DMS153 (cell line): ENCODE data around the gene TRAK1.

ENCODE experiments used
- DNase-seq: peaks from one replicate; lab custom pipeline; 2025; lab: John Stamatoyannopoulos, UW

TRAK1 gene

DNA sequence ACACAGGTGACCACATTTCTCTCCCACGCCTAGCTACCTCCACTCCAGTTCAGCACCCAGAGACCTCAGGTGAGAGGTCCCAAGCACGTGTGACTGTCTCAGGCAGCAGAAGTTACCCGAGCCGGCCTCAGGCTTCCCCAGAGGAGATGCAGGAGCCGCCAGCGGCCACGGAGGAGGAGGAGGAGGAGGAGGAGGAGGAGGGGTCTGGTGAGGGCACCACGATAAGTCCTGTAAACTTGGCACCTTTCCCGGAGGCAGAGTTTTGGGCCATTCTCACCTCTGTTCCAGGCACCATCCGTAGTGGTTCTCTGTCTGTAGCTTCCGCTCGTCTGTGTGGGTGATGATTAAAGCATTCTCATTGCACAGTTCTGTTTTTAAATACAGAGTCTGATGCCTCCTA, 118.8 kb downstream of the TRAK1 start:
- DNase-seq: no peak

- DNase-seq: no peak
Observed at GRCh38 chr3:42210726-42211125, 119.6 kb downstream of the TRAK1 start.

- DNase-seq: no peak
Observed at GRCh38 chr3:42213417-42213816, 122.3 kb downstream of the TRAK1 start.

GRCh38 chr3:42214064-42214463, 122.9 kb downstream of the TRAK1 start:
- DNase-seq: no peak

DNA sequence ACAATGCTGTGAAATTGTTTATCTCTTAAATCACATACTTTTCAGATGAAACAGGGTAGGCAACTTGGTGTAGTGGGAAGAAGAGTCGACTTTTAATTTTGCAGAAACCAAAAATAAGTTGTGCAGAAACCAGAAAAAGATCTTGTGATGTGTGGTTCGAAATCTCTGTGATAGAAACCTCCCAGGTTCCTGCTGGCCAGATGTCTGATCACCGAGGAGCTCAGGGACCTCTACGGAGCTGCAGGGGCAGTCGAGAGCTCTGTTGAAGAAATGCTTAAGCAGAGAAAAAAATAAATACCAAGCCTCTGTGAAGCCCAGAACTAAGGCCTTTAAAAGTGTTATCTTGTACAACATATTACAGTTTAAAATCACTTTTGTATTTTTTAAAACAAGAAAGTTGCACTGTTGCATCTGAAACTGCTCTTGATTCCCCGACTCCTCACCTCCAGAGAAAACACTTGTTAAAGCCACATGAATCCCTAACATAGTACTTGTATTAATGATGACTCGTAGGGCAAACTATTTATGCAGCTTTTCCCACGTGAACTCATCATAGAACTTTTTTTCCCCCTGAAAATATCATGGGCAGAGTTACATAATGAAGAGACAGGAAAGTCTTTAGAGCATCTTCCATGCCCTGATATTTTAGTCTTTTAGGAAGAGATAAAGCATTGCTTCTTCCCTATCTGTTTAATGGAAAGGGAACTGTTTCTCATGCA, 123.6 kb downstream of the TRAK1 start:
- DNase-seq: no peak

DNA sequence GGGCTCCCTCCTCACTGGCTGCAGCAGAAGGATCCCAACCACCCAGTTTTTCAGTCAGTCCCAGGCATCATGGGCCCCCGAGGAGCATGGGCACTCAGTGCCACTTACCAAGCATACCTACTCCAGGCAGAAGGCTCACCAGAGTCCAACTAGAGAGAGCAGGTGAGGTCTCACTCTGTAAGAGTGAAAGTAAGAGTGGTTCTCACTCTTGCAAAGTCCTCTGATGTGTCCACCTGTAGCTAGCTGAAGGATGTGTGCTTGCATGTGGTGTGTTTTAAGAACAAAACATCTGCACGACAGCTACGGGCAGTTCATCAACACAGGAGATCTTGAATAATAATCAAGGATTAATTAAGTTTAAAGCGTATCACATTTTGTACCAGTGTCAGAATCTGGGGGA, 125.1 kb downstream of the TRAK1 start:
- no peak for DNase-seq

- DNase-seq: no peak
Observed at GRCh38 chr3:42216931-42217333, 125.8 kb downstream of the TRAK1 start.

- DNase-seq: no peak
Observed at GRCh38 chr3:42220436-42221121, 129.4 kb downstream of the TRAK1 start.

GRCh38 chr3:42222942-42223693, 132.0 kb downstream of the TRAK1 start:
- DNase-seq: no peak

GRCh38 chr3:42224178-42224577, 133.0 kb downstream of the TRAK1 start:
- no peak for DNase-seq

DNA sequence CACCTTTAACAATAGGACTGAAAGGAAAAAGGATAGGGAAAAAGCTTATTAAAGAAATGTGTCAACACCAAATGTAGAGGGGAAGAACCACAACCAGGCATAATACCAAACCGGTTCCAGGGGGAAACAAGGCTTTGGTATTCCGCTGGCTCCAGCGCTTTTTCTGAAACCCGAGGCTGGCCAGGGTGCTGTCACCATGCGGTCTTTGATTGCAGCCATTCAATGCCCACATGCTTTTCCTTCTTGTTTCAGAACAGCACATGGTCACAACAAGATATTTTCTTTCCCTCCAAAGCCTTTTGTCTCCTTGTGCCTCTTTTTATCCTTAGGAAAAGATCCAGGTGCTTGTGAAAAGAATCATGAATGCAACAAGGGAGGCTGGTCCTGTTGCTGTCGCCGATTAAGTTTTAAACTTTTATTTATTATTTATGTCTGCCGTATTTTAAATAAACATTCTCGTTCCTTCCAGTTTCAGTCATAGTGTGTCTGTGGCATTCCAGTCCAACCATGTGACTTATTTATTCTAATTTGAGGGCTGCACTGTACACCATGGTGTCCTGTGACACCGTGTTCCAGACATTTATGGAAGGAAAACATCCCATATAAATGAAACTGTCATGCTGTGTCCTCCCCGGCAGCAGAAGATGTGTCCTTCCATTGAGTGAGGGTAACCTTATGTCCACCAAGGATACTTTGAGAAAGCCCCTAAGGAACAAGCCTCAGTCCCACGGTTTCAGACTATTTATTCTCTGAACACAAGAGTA, 133.7 kb downstream of the TRAK1 start:
- DNase-seq: no peak

DNA sequence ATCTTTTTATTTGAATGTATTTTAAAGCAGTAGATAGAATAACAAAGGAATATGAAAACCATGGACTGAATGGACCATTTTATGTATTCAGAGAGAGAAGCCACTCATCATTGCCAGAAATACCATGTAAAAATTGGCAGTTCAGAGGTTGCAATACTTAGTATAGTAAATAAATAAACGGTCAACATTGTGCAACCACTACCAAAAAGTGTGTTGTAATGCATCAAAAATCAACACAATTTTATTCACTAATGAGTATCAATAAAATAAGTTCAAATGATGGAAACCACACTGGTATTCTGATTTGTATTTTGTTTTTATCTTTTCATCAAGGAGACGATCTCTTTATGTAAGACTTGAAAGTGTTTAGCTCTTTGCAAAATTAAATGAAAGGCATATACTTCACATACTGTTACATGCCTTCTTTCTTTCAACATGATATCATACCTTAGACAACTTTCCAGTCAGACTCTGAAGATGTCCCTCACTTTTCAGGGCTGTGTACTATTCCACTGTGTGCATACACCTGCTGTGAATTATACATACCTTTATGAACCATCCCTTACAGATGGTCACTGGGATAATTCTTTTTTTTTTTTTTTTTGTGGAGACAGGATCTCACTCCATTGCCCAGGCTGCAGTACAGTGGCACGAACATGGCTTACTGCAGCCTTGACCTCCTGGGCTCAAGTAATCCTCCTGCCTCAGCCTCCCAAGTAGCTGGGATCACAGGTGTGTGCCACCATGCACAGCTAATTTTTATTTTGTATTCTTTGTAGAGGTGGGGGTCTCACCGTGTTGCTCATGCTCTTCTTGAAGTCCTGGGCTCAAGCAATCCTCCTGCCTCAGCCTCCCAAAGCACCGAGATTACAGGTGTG, 134.6 kb downstream of the TRAK1 start:
- no peak for DNase-seq

GRCh38 chr3:42226470-42227425, 135.6 kb downstream of the TRAK1 start:
- DNase-seq: no peak

DNA sequence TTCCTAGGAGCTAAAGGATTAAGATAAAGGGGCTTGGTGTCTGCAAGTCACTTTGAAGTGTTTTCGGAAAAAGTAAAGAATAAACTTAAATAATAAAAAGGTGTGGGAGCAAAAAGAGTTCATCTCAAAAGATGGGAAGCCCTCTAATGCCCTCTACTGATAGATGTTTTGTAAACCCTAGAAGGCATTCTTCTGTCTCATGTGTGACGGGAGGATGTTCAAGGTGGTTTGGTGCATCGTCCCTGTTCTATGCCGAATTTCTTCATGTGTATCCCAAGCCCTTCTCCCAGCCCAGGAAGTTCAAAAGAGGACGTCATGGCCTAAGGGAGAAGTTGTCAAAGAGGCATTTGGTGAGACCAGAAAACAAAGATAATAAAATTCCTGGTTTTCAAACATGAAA, 137.6 kb downstream of the TRAK1 start:
- DNase-seq: no peak

DNA sequence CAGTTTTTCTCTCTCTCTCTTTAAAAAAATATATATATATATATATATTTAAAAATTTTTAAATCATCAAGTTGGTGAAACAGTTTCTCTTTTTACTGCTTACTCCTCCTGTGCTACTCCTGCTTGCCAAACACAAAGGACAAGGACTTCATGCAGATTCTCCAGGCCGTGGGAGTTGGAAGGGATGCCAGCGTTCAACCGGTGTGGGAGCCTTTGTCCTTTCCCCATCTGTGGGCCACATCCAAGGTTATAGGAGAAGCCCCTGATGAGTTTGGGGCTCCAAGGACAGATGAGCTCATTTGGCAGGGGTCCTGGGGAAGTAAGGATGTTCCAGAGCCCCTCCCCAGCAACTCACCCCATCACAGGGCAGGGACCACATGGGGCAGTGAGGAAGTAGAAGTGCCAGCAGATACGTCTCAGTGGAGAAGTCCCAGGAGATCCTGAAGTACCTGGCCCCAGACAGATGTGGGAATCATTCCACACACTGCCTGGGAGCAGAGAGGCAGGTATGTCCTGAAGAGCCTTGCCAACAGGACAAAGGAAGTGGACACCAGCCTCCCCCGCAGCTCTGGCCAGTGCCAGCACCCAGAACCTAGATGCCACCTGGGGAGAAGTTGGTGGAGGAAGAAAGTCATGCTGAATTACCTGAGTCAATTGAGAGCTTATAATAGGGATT, 138.2 kb downstream of the TRAK1 start:
- DNase-seq: no peak

- no peak for DNase-seq
Observed at GRCh38 chr3:42229942-42230688, 139.0 kb downstream of the TRAK1 start.

- DNase-seq: no peak
Observed at GRCh38 chr3:42230860-42231259, 139.7 kb downstream of the TRAK1 start.

GRCh38 chr3:42235532-42235931, 144.4 kb downstream of the TRAK1 start:
- no peak for DNase-seq

DNA sequence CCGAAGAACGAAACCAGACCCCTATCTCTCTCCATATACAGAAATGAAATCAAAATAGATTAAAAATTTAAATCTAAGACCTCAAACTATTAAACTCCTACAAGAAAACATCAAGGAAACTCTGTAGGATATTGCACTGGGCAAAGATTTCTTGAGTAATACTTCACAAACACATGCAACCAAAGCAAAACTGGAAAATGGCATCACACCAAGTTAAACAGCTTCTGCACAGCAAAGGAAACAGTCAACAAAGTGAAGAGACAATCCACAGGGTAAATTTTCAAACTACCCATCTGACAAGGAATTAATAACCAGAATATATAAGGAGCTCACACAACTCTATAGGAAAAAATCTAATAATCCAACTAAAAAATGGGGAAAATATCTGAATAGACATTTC, 145.5 kb downstream of the TRAK1 start:
- DNase-seq: no peak
